Vagina (tissue), 2 donors: ENCODE results near the gene ECE1. TPM values are rescaled to one million over a fixed set of nuclear protein-coding genes. Genes with fewer than 3 reads are reported as not detected.

Source experiments
- DNase-seq, 2 donors: peaks; one replicate each; pipeline ENCODE4 v3.0.0-alpha.2; 2017; ENCODE audit errors: extremely low spot score in 2 of 2
- H3K27ac ChIP-seq: fragments of 200-600 bp; sonication (generic); one replicate; pipeline ENCODE4 v1.5.1; 2019
- H3K27me3 ChIP-seq: fragments of 200-600 bp; sonication (generic); one replicate; pipeline ENCODE4 v1.5.1; 2019
- H3K36me3 ChIP-seq, 2 donors: fragments of 200-600 bp; sonication (generic); one replicate each; pipeline ENCODE4 v1.5.1; 2017 to 2019
- H3K4me1 ChIP-seq: fragments of 200-600 bp; sonication (generic); one replicate; pipeline ENCODE4 v1.5.1; 2019
- H3K4me3 ChIP-seq, 2 donors: fragments of 200-600 bp; sonication (generic); 1 replicate in 1 of 2; 2 replicates in 1 of 2; pipeline ENCODE4 v1.5.1; 2016 to 2019
- H3K9me3 ChIP-seq: fragments of 200-600 bp; sonication (generic); one replicate; pipeline ENCODE4 v1.5.1; 2019
- CTCF ChIP-seq, 3 experiments: fragments of 450-650 bp in 2 of 3; fragments of 200-600 bp in 1 of 3; sonication (generic) in 1 of 3; IDR thresholded peaks; one replicate each; pipeline ENCODE4 v1.5.1; 2017 to 2019; ENCODE audit warnings: antibody characterized with exemption in 3 of 3, mild to moderate bottlenecking in 2 of 3, moderate library complexity in 2 of 3
- POLR2A ChIP-seq, 2 donors: fragments of 450-650 bp; IDR thresholded peaks; one replicate each; pipeline ENCODE4 v1.6.1; 2017; ENCODE audit warnings: antibody characterized with exemption in 2 of 2, mild to moderate bottlenecking in 2 of 2, moderate library complexity in 2 of 2
- POLR2AphosphoS5 ChIP-seq, 2 donors: sonication (generic); formaldehyde crosslinking; IDR thresholded peaks; one replicate each; pipeline ENCODE4 v1.9.0; 2017; ENCODE audit warnings: antibody characterized with exemption in 2 of 2, mild to moderate bottlenecking in 2 of 2, low read depth in 1 of 2; ENCODE audit not compliant: insufficient read depth in 1 of 2
- intact Hi-C: fragments of 100-400 bp; cut with DNase I; formaldehyde crosslinking; loops from one replicate; pipeline ENCODE4 v1.15.1; 2023
- total RNA-seq: library from RNA; depleted of rRNA; stranded (reverse); fragments of >200 nt; gene quantifications from one replicate; pipeline ENCODE4 v1.2.3, GENCODE V29; 2016

Gene ECE1
- total RNA-seq, 1 donor from 2014 or later, result 93.8 TPM

GRCh38 chr1:21189906-21190500 lies 100.3 kb downstream of the ECE1 start:
- TF ChIP-seq POLR2AphosphoS5 (IDR thresholded peaks at IDR 0.05; ENCODE audit: insufficient read depth in 1 of 2, low read depth in 1 of 2) (no peak), CTCF (IDR thresholded peaks at IDR 0.05) (no peak), POLR2A (IDR thresholded peaks at IDR 0.05) (no peak)
- intact Hi-C loops, result loop anchor here (5.0 to 10.0 kb wide), 2 partner anchors 205 to 988 kb away; no protein-coding TSS in a partner anchor
- H3K4me3 ChIP-seq, result no peak overlapping the region

GRCh38 chr1:21189421-21189820 lies 100.8 kb downstream of the ECE1 start:
- intact Hi-C loops, result no loop called here
- Histone ChIP-seq H3K4me1 (no peaks in the 10 kb centered on the region), H3K27ac (no peak overlapping the region)

More at GRCh38 chr1:21189906-21190500, 100.3 kb downstream of the ECE1 start:
- no peaks in the 10 kb centered on the region for H3K27me3 ChIP-seq
- no peaks in the 10 kb centered on the region for H3K36me3 ChIP-seq
- no peak for DNase-seq
- H3K27ac ChIP-seq, result no peak overlapping the region
- H3K9me3 ChIP-seq, result no peaks in the 10 kb centered on the region
- no peaks in the 10 kb centered on the region for H3K4me1 ChIP-seq

GRCh38 chr1:21188235-21188634 lies 102.0 kb downstream of the ECE1 start:
- intact Hi-C loops, result no loop called here
- TF ChIP-seq POLR2AphosphoS5 (IDR thresholded peaks at IDR 0.05; ENCODE audit: insufficient read depth in 1 of 2, low read depth in 1 of 2) (no peak), POLR2A (IDR thresholded peaks at IDR 0.05) (no peak), CTCF (IDR thresholded peaks at IDR 0.05) (no peak)
- no peak overlapping the region for H3K27ac ChIP-seq
- DNase-seq, result no peak
- no peak overlapping the region for H3K4me3 ChIP-seq
- H3K9me3 ChIP-seq, result no peaks in the 10 kb centered on the region
- H3K27me3 ChIP-seq, result no peaks in the 10 kb centered on the region
- no peaks in the 10 kb centered on the region for H3K4me1 ChIP-seq
- H3K36me3 ChIP-seq, result no peaks in the 10 kb centered on the region

More at GRCh38 chr1:21189421-21189820, 100.8 kb downstream of the ECE1 start:
- DNase-seq, result no peak
- H3K9me3 ChIP-seq, result no peaks in the 10 kb centered on the region
- TF ChIP-seq POLR2AphosphoS5 (IDR thresholded peaks at IDR 0.05; ENCODE audit: insufficient read depth in 1 of 2, low read depth in 1 of 2) (no peak), CTCF (IDR thresholded peaks at IDR 0.05) (no peak), POLR2A (IDR thresholded peaks at IDR 0.05) (no peak)
- H3K36me3 ChIP-seq, result no peaks in the 10 kb centered on the region
- H3K4me3 ChIP-seq, result no peak overlapping the region
- no peaks in the 10 kb centered on the region for H3K27me3 ChIP-seq

- intact Hi-C loops, result no loop called here
- Histone ChIP-seq H3K36me3 (no peaks in the 10 kb centered on the region), H3K27me3 (no peaks in the 10 kb centered on the region), H3K4me3 (no peak overlapping the region), H3K27ac (no peak overlapping the region), H3K9me3 (no peaks in the 10 kb centered on the region), H3K4me1 (no peaks in the 10 kb centered on the region)
- no peak for DNase-seq
- TF ChIP-seq CTCF (IDR thresholded peaks at IDR 0.05), result no peak
- TF ChIP-seq POLR2AphosphoS5 (IDR thresholded peaks at IDR 0.05; ENCODE audit: insufficient read depth in 1 of 2, low read depth in 1 of 2), result no peak
- TF ChIP-seq POLR2A (IDR thresholded peaks at IDR 0.05), result no peak
Observed at GRCh38 chr1:21185221-21185731, 105.0 kb downstream of the ECE1 start.

- no peaks in the 10 kb centered on the region for H3K9me3 ChIP-seq
- H3K27me3 ChIP-seq, result no peaks in the 10 kb centered on the region
- no peak for DNase-seq
- no peak for TF ChIP-seq POLR2A (IDR thresholded peaks at IDR 0.05)
- no peak for TF ChIP-seq POLR2AphosphoS5 (IDR thresholded peaks at IDR 0.05; ENCODE audit: insufficient read depth in 1 of 2, low read depth in 1 of 2)
- no peak for TF ChIP-seq CTCF (IDR thresholded peaks at IDR 0.05)
- no peak overlapping the region for H3K4me3 ChIP-seq
- H3K4me1 ChIP-seq, result no peaks in the 10 kb centered on the region
- intact Hi-C loops, result no loop called here
- H3K27ac ChIP-seq, result no peak overlapping the region
- H3K36me3 ChIP-seq, result no peaks in the 10 kb centered on the region
Observed at GRCh38 chr1:21184276-21184675, 106.0 kb downstream of the ECE1 start.
